IMR-90 (cell line): ENCODE results near the gene NACC2. TPM values are rescaled to one million over a fixed set of nuclear protein-coding genes. Genes with fewer than 3 reads are reported as not detected.

ENCODE experiments used
- ATAC-seq: fragments of 200-7000 bp; cut with Tn5 transposase; 2 replicates; pipeline ENCODE4 v1.9.1; 2020; ENCODE audit warnings: low read depth, mild to moderate bottlenecking, moderate library complexity
- BruUV-seq: library from RNA; stranded (reverse); fragments of 400-500 nt; replicated peaks from 2 replicates; lab custom pipeline; 2021; lab: Mats Ljungman, UMichigan
- CTCF ChIA-PET: fragments of 300-600 bp; formaldehyde crosslinking; extraction: SDS; loops from one replicate; lab custom pipeline; 2021; ENCODE audit warnings: antibody characterized with exemption; lab: Yijun Ruan, JAX
- POLR2A ChIA-PET: fragments of 300-600 bp; sonication (Branson Sonifier 250); formaldehyde crosslinking; loops from one replicate; lab custom pipeline; 2022; ENCODE audit warnings: antibody characterized with exemption; ENCODE audit not compliant: unreplicated experiment; lab: Charles Lee
- DNase-seq: peaks from one replicate; pipeline ENCODE4 v3.0.0; 2013
- H2AFZ ChIP-seq: replicated peaks from 2 replicates; pipeline ENCODE3; 2013; ENCODE audit warnings: low read length, mild to moderate bottlenecking; ENCODE audit not compliant: poor library complexity
- H2AK5ac ChIP-seq: 2 replicates; pipeline ENCODE4 v1.6.1; 2013; ENCODE audit warnings: low read depth, low read length, inconsistent platforms
- H2AK9ac ChIP-seq: replicated peaks from 2 replicates; pipeline ENCODE3; 2013; ENCODE audit warnings: mild to moderate bottlenecking, low read depth, low read length, moderate library complexity; ENCODE audit not compliant: poor library complexity
- H2BK120ac ChIP-seq: 2 replicates; pipeline ENCODE4 v1.6.1; 2013; ENCODE audit warnings: low read depth, low read length, inconsistent platforms
- H2BK15ac ChIP-seq: 3 replicates; pipeline ENCODE4 v1.6.1; 2013; ENCODE audit warnings: low read depth, low read length, inconsistent platforms
- H2BK20ac ChIP-seq: 2 replicates; pipeline ENCODE4 v1.6.1; 2013; ENCODE audit warnings: low read depth, mild to moderate bottlenecking, inconsistent platforms, low read length, moderate library complexity
- H2BK5ac ChIP-seq: 2 replicates; pipeline ENCODE4 v1.6.1; 2013; ENCODE audit warnings: mild to moderate bottlenecking, low read depth, low read length, inconsistent platforms; ENCODE audit not compliant: poor library complexity, severe bottlenecking
- H3K14ac ChIP-seq: replicated peaks from 2 replicates; pipeline ENCODE4 v1.6.1; 2013; ENCODE audit warnings: low read depth, low read length, inconsistent platforms
- H3K18ac ChIP-seq: 2 replicates; pipeline ENCODE4 v1.6.1; 2013; ENCODE audit warnings: low read depth, low read length, control low read depth
- H3K23ac ChIP-seq: 2 replicates; pipeline ENCODE4 v1.6.1; 2013; ENCODE audit warnings: low read depth, low read length, inconsistent platforms
- H3K27ac ChIP-seq: 2 replicates; pipeline ENCODE4 v1.5.1; 2013; ENCODE audit warnings: mild to moderate bottlenecking, control low read depth, low read length; ENCODE audit not compliant: insufficient read depth
- H3K27me3 ChIP-seq: 2 replicates; pipeline ENCODE4 v1.6.1; 2013; ENCODE audit warnings: low read length; ENCODE audit not compliant: control insufficient read depth, insufficient read depth
- H3K36me3 ChIP-seq: 2 replicates; pipeline ENCODE4 v1.6.1; 2013; ENCODE audit warnings: low read length, mixed read lengths; ENCODE audit not compliant: control insufficient read depth, insufficient read depth
- H3K4ac ChIP-seq: 2 replicates; pipeline ENCODE4 v1.6.1; 2013; ENCODE audit warnings: low read depth, low read length, inconsistent platforms
- H3K4me1 ChIP-seq: 2 replicates; pipeline ENCODE4 v1.6.1; 2013; ENCODE audit warnings: low read length, mixed read lengths; ENCODE audit not compliant: control insufficient read depth, insufficient read depth
- H3K4me2 ChIP-seq: 2 replicates; pipeline ENCODE4 v1.6.1; 2013; ENCODE audit warnings: low read depth, mild to moderate bottlenecking, control low read depth, low read length, moderate library complexity
- H3K4me3 ChIP-seq: 2 replicates; pipeline ENCODE4 v1.5.1; 2013; ENCODE audit warnings: low read depth, mild to moderate bottlenecking, control low read depth, low read length, moderate library complexity; ENCODE audit not compliant: insufficient read depth
- H3K56ac ChIP-seq: 2 replicates; pipeline ENCODE4 v1.6.1; 2013; ENCODE audit warnings: low read length, inconsistent platforms; ENCODE audit not compliant: insufficient read depth; ENCODE audit errors: extremely low read depth
- H3K79me1 ChIP-seq, 2 experiments: 2 replicates each; pipeline ENCODE4 v1.6.1; 2013; ENCODE audit warnings: low read length in 2 of 2, inconsistent platforms in 1 of 2, low read depth in 1 of 2
- H3K9ac ChIP-seq: 2 replicates; pipeline ENCODE4 v1.6.1; 2013; ENCODE audit warnings: low read depth, low read length, control low read depth
- H3K9me1 ChIP-seq: 2 replicates; pipeline ENCODE4 v1.6.1; 2013; ENCODE audit warnings: low read length, inconsistent platforms; ENCODE audit not compliant: insufficient read depth
- H3K9me3 ChIP-seq: 2 replicates; pipeline ENCODE4 v1.6.1; 2013; ENCODE audit warnings: low read length; ENCODE audit not compliant: control insufficient read depth, insufficient read depth
- H4K20me1 ChIP-seq: 2 replicates; pipeline ENCODE4 v1.6.1; 2013; ENCODE audit warnings: low read length, inconsistent platforms; ENCODE audit not compliant: insufficient read depth
- H4K5ac ChIP-seq: 2 replicates; pipeline ENCODE4 v1.6.1; 2013; ENCODE audit warnings: mild to moderate bottlenecking, low read depth, low read length, control low read depth
- H4K8ac ChIP-seq, 2 experiments: 2 replicates each; pipeline ENCODE4 v1.6.1; 2013; ENCODE audit warnings: low read depth in 2 of 2, low read length in 2 of 2, control low read depth in 1 of 2, inconsistent platforms in 1 of 2
- H4K91ac ChIP-seq: 2 replicates; pipeline ENCODE4 v1.6.1; 2013; ENCODE audit warnings: low read depth, low read length, inconsistent platforms; ENCODE audit not compliant: insufficient read depth
- CEBPB ChIP-seq: IDR thresholded peaks from 2 replicates; pipeline ENCODE4 v1.6.1; 2012; ENCODE audit warnings: low read depth, low read length, improper control_type of control experiment
- MAZ ChIP-seq: IDR thresholded peaks from 2 replicates; pipeline ENCODE4 v1.6.1; 2012; ENCODE audit warnings: low read depth, mild to moderate bottlenecking, low read length, improper control_type of control experiment, moderate library complexity, borderline replicate concordance
- MXI1 ChIP-seq: IDR thresholded peaks from 2 replicates; pipeline ENCODE4 v1.6.1; 2012; ENCODE audit warnings: low read depth, mild to moderate bottlenecking, low read length, moderate library complexity, borderline replicate concordance
- RAD21 ChIP-seq: IDR thresholded peaks from 2 replicates; pipeline ENCODE4 v1.6.1; 2012; ENCODE audit warnings: low read length, improper control_type of control experiment
- WGBS, 2 experiments: methylation state at CpG; one replicate each; pipeline versions ENCODE4 v1.1.5 to v1.1.7; 2013; ENCODE audit warnings: missing lambda C conversion rate in 2 of 2; ENCODE audit not compliant: insufficient read length in 1 of 2; ENCODE audit errors: extremely low coverage in 2 of 2; 5-methylcytosine and 5-hydroxymethylcytosine counted together
- dilution Hi-C: fragments of 300-500 bp; cut with HindIII; formaldehyde crosslinking; loops from one replicate; pipeline ENCODE4 v1.14.3; 2018; ENCODE audit warnings: low sequenced_read_pairs; ENCODE audit not compliant: unreplicated experiment
- in situ Hi-C: fragments of 300-500 bp; cut with MboI; formaldehyde crosslinking; loops from 3 replicates; pipeline ENCODE4 v1.14.3; 2019; ENCODE audit warnings: low sequenced_read_pairs, inconsistent platforms, mixed read lengths
- intact Hi-C: fragments of 100-400 bp; cut with micrococcal nuclease; formaldehyde crosslinking; loops from 2 replicates; pipeline ENCODE4 v1.10.0; 2022
- polyA plus RNA-seq, 3 experiments: library from polyadenylated mRNA; depleted of rRNA; stranded (reverse); fragments of >200 nt; gene quantifications; 2 replicates each; pipeline ENCODE4 v1.2.3, GENCODE V29; 2012; ENCODE audit warnings: low replicate concordance in 1 of 3
- total RNA-seq: library from RNA; depleted of rRNA; stranded (reverse); fragments of >200 nt; gene quantifications from 2 replicates; pipeline ENCODE4 v1.2.3, GENCODE V29; 2012
- TF ChIP-seq, protein P1 (sequence below): conservative IDR thresholded peaks from 2 replicates; pipeline ENCODE4 v1.5.1; 2012; ENCODE audit warnings: mild to moderate bottlenecking, low read depth, low read length, improper control_type of control experiment
- TF ChIP-seq, protein P2 (sequence below): fragments of 150-350 bp; IDR thresholded peaks from 2 replicates; pipeline ENCODE4 v1.6.1; 2016; ENCODE audit warnings: low read depth, mild to moderate bottlenecking, low read length, moderate library complexity, borderline replicate concordance

Gene NACC2
- total and polyA plus RNA-seq, 2 of the 4 experiments (the other 2 are of a cell fraction), result 7.9 to 19.0 TPM

DNA sequence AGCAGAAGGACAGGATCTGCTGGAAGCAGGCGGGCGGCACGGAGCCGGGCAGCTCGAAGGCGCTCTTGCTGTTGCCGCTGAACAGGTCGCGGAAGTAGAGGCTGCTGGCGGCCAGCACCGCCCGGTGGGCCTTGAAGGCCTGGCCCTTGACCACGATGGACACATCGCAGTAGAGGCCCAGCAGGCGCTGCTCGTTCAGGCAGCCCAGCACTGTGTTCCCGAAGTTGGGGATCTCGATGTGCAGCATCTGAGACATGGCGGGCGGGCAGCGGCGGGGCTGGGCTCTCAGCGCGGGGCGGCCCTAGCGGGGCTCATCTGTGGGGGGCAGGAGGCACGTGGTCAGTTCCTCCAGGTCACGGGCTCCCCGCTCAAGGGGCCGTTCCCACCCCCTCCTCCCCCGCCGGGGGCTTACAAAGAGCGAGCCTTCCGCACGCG, 44.8 kb downstream of the NACC2 start:
- ChIA-PET CTCF (no interaction called here), POLR2A (interaction anchor here (0.6 kb wide), 1 partner anchor 21 kb away, joined by 7 read pairs; no protein-coding TSS in a partner anchor)
- peak overlapping the region; percentile 90 for H2AK9ac ChIP-seq
- TF ChIP-seq, protein P1, sequence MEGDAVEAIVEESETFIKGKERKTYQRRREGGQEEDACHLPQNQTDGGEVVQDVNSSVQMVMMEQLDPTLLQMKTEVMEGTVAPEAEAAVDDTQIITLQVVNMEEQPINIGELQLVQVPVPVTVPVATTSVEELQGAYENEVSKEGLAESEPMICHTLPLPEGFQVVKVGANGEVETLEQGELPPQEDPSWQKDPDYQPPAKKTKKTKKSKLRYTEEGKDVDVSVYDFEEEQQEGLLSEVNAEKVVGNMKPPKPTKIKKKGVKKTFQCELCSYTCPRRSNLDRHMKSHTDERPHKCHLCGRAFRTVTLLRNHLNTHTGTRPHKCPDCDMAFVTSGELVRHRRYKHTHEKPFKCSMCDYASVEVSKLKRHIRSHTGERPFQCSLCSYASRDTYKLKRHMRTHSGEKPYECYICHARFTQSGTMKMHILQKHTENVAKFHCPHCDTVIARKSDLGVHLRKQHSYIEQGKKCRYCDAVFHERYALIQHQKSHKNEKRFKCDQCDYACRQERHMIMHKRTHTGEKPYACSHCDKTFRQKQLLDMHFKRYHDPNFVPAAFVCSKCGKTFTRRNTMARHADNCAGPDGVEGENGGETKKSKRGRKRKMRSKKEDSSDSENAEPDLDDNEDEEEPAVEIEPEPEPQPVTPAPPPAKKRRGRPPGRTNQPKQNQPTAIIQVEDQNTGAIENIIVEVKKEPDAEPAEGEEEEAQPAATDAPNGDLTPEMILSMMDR, result no peak
- TF ChIP-seq RAD21 (no peak), CEBPB (no peak), MAZ (no peak), MXI1 (no peak)
- TF ChIP-seq, protein P2, sequence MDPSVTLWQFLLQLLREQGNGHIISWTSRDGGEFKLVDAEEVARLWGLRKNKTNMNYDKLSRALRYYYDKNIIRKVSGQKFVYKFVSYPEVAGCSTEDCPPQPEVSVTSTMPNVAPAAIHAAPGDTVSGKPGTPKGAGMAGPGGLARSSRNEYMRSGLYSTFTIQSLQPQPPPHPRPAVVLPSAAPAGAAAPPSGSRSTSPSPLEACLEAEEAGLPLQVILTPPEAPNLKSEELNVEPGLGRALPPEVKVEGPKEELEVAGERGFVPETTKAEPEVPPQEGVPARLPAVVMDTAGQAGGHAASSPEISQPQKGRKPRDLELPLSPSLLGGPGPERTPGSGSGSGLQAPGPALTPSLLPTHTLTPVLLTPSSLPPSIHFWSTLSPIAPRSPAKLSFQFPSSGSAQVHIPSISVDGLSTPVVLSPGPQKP, result no peak
- no peak overlapping the region for H4K5ac ChIP-seq
- H2BK5ac ChIP-seq, result peak overlapping the region; percentile 79
- dilution Hi-C loops, result no loop called here
- no TSS peak for BruUV-seq
- H3K4me3 ChIP-seq, result peak overlapping the region; percentile 44; the same call in 1 of the 2 replicates
- no peak overlapping the region; a peak in 1 of 4 replicates for H4K8ac ChIP-seq
- DNase-seq (no peak), ATAC-seq (no peak)
- peaks cover 16 to 82% of the 10 kb centered on the region in 2 experiments for H3K79me1 ChIP-seq
- 0 out of 2 replicates have a peak overlapping the region, but pooled peaks have one; percentile 61 for H3K9ac ChIP-seq
- H2AFZ ChIP-seq, result peak overlapping the region; percentile 86
- no peaks in the 10 kb centered on the region for H3K27me3 ChIP-seq
- H2BK20ac ChIP-seq, result no peak overlapping the region
- no peak overlapping the region for H4K91ac ChIP-seq
- H2BK15ac ChIP-seq, result no peak overlapping the region
- no peak overlapping the region for H3K56ac ChIP-seq
- peaks cover 22% of the 10 kb centered on the region for H3K36me3 ChIP-seq
- WGBS, 2 experiments, result 74% methylated on average over 18 of the region's 36 CpGs; no CpG with 5 or more reads in 1 of the 2 experiments
- intact Hi-C loops, result loop anchor here (5.0 kb wide), 1 partner anchor 57 kb away; no protein-coding TSS in a partner anchor
- H4K20me1 ChIP-seq, result peaks cover 59% of the 10 kb centered on the region
- no peaks in the 10 kb centered on the region for H3K9me3 ChIP-seq
- peak overlapping the region; percentile 24; the same call in 1 of the 2 replicates for H3K4ac ChIP-seq
- H3K9me1 ChIP-seq, result peaks cover 20% of the 10 kb centered on the region; the same call in 1 of the 2 replicates
- no peak overlapping the region for H2BK120ac ChIP-seq
- no peak overlapping the region for H3K18ac ChIP-seq
- H3K4me1 ChIP-seq, result peaks cover 26% of the 10 kb centered on the region
- H3K23ac ChIP-seq, result peak overlapping the region; percentile 74
- peak overlapping the region; percentile 72 for H2AK5ac ChIP-seq
- peak overlapping the region; percentile 31; the same call in 1 of the 2 replicates for H3K27ac ChIP-seq
- H3K4me2 ChIP-seq, result peak overlapping the region; percentile 14; the same call in 1 of the 2 replicates
- H3K14ac ChIP-seq, result no peak overlapping the region
- in situ Hi-C loops, result no loop called here
